GM18498 (cell line): Measurements from ENCODE around the gene ATXN1.

Experiments
- ATAC-seq: cut with Tn5 transposase; IDR thresholded peaks from one replicate; pipeline ENCODE4 v1.9.1; 2021; ENCODE audit warnings: mild to moderate bottlenecking, moderate library complexity; ENCODE audit not compliant: unreplicated experiment

Gene ATXN1

GRCh38 chr6:16591396-16592222, 169.7 kb downstream of the ATXN1 start:
- peak; percentile 70 for ATAC-seq

GRCh38 chr6:16585805-16586204, 175.5 kb downstream of the ATXN1 start:
- no peak for ATAC-seq

- peak; percentile 66 for ATAC-seq
Observed at GRCh38 chr6:16583144-16583762, 178.0 kb downstream of the ATXN1 start.

- peak; percentile 43 for ATAC-seq
Observed at GRCh38 chr6:16582446-16583143, 178.7 kb downstream of the ATXN1 start.

- ATAC-seq, result no peak
Observed at GRCh38 chr6:16578695-16579285, 182.5 kb downstream of the ATXN1 start.

- peak; percentile 77 for ATAC-seq
Observed at GRCh38 chr6:16576451-16577368, 184.6 kb downstream of the ATXN1 start.

- ATAC-seq, result no peak
Observed at GRCh38 chr6:16575655-16576054, 185.6 kb downstream of the ATXN1 start.

GRCh38 chr6:16572943-16573342, 188.3 kb downstream of the ATXN1 start:
- no peak for ATAC-seq

- no peak for ATAC-seq
Observed at GRCh38 chr6:16572317-16572716, 188.9 kb downstream of the ATXN1 start.

- ATAC-seq, result no peak
Observed at GRCh38 chr6:16570946-16571345, 190.3 kb downstream of the ATXN1 start.

GRCh38 chr6:16570221-16570553, 191.1 kb downstream of the ATXN1 start:
- ATAC-seq, result no peak

GRCh38 chr6:16568128-16568527, 193.1 kb downstream of the ATXN1 start:
- ATAC-seq, result no peak

- ATAC-seq, result no peak
Observed at GRCh38 chr6:16567071-16567470, 194.2 kb downstream of the ATXN1 start.

GRCh38 chr6:16564436-16564835, 196.8 kb downstream of the ATXN1 start:
- no peak for ATAC-seq

GRCh38 chr6:16563628-16564240, 197.5 kb downstream of the ATXN1 start:
- ATAC-seq, result no peak

- no peak for ATAC-seq
Observed at GRCh38 chr6:16562498-16562897, 198.8 kb downstream of the ATXN1 start.

GRCh38 chr6:16559071-16559470, 202.2 kb downstream of the ATXN1 start:
- no peak for ATAC-seq

- ATAC-seq, result no peak
Observed at GRCh38 chr6:16555550-16555949, 205.7 kb downstream of the ATXN1 start.

- ATAC-seq, result no peak
Observed at GRCh38 chr6:16553531-16553930, 207.7 kb downstream of the ATXN1 start.

- no peak for ATAC-seq
Observed at GRCh38 chr6:16551466-16551865, 209.8 kb downstream of the ATXN1 start.
